ENCODE data around the gene CCNL2.

GRCh38 chr1:1370771-1371300 is 28.3 kb downstream of the CCNL2 start:
- no peak for TF ChIP-seq CTCF (IDR thresholded peaks at IDR 0.05; ENCODE audit: low read depth, low read length, missing input control)
- TF ChIP-seq TAF1 (conservative IDR thresholded peaks at IDR 0.05): no peak
- no peak for TF ChIP-seq REST (IDR thresholded peaks at IDR 0.05)
- no peak for TF ChIP-seq JUND (IDR thresholded peaks at IDR 0.05)
- no peak for TF ChIP-seq RXRA (IDR thresholded peaks at IDR 0.05)
